Measurements from ENCODE around the gene CYTH4. TPM values are rescaled to one million over a fixed set of nuclear protein-coding genes. Genes with fewer than 3 reads are reported as not detected.

Gene CYTH4
- total RNA-seq, 2 experiments from 2014 or later = 20.6 to 28.1 TPM

GRCh38 chr22:37292641-37293040 lies 10.3 kb downstream of the CYTH4 start:
- peaks cover 6% of the 10 kb centered on the region for H3K9me3 ChIP-seq (ENCODE audit: low read length)
- H3K4me2 ChIP-seq (ENCODE audit: low read length) = no peak overlapping the region
- no peaks in the 10 kb centered on the region for H3K79me2 ChIP-seq (ENCODE audit: insufficient read depth, low read depth, low read length)
- intact Hi-C loops (cut with micrococcal nuclease; ENCODE audit: unreplicated experiment) = no loop called here
- H3K36me3 ChIP-seq (ENCODE audit: insufficient read depth, low read length) = peaks cover 50% of the 10 kb centered on the region
- no peak overlapping the region for H3K27ac ChIP-seq (ENCODE audit: low read depth, low read length, poor library complexity, severe bottlenecking)
- no peak for DNase-seq (ENCODE audit: low spot score)
- ChIA-PET POLR2A (no interaction called here), CTCF (ENCODE audit: unreplicated experiment) (no interaction called here)
- H4K20me1 ChIP-seq (ENCODE audit: insufficient read depth, low read length) = no peaks in the 10 kb centered on the region
- no peak overlapping the region for H2AFZ ChIP-seq (ENCODE audit: low read length)
- TF ChIP-seq EZH2phosphoT487 (IDR thresholded peaks at IDR 0.05; ENCODE audit: borderline replicate concordance, low read depth, low read length) (no peak), CTCF (conservative IDR thresholded peaks at IDR 0.05; ENCODE audit: low read length) (no peak)
- no peak overlapping the region for H3K4me3 ChIP-seq (ENCODE audit: low read depth, low read length, poor library complexity, severe bottlenecking)
- no peaks in the 10 kb centered on the region for H3K9me2 ChIP-seq (ENCODE audit: insufficient read depth, low read length)
- no TSS peak for BruUV-seq (replicated peaks)
- peaks cover 17% of the 10 kb centered on the region for H3K4me1 ChIP-seq (ENCODE audit: insufficient read depth, low read length, poor library complexity, severe bottlenecking)

GRCh38 chr22:37293172-37293571 lies 10.9 kb downstream of the CYTH4 start:
- POLR2A ChIA-PET = no interaction called here
- Histone ChIP-seq H3K9me3 (ENCODE audit: low read length) (peaks cover 6% of the 10 kb centered on the region), H2AFZ (ENCODE audit: low read length) (no peak overlapping the region), H3K27ac (ENCODE audit: low read depth, low read length, poor library complexity, severe bottlenecking) (no peak overlapping the region), H3K4me1 (ENCODE audit: insufficient read depth, low read length, poor library complexity, severe bottlenecking) (peaks cover 17% of the 10 kb centered on the region), H3K4me2 (ENCODE audit: low read length) (no peak overlapping the region), H3K79me2 (ENCODE audit: insufficient read depth, low read depth, low read length) (no peaks in the 10 kb centered on the region), H3K9me2 (ENCODE audit: insufficient read depth, low read length) (no peaks in the 10 kb centered on the region), H3K4me3 (ENCODE audit: low read depth, low read length, poor library complexity, severe bottlenecking) (no peak overlapping the region), H4K20me1 (ENCODE audit: insufficient read depth, low read length) (no peaks in the 10 kb centered on the region), H3K36me3 (ENCODE audit: insufficient read depth, low read length) (peaks cover 51% of the 10 kb centered on the region)
- CTCF ChIA-PET (ENCODE audit: unreplicated experiment) = no interaction called here
- BruUV-seq (replicated peaks) = no TSS peak
- intact Hi-C loops (cut with micrococcal nuclease; ENCODE audit: unreplicated experiment) = no loop called here
- DNase-seq (ENCODE audit: low spot score) = no peak
- no peak for TF ChIP-seq EZH2phosphoT487 (IDR thresholded peaks at IDR 0.05; ENCODE audit: borderline replicate concordance, low read depth, low read length)
- no peak for TF ChIP-seq CTCF (conservative IDR thresholded peaks at IDR 0.05; ENCODE audit: low read length)

GRCh38 chr22:37294747-37295146 lies 12.4 kb downstream of the CYTH4 start:
- no peaks in the 10 kb centered on the region for H4K20me1 ChIP-seq (ENCODE audit: insufficient read depth, low read length)
- BruUV-seq (replicated peaks) = no TSS peak
- H3K9me2 ChIP-seq (ENCODE audit: insufficient read depth, low read length) = no peaks in the 10 kb centered on the region
- H2AFZ ChIP-seq (ENCODE audit: low read length) = no peak overlapping the region
- H3K27ac ChIP-seq (ENCODE audit: low read depth, low read length, poor library complexity, severe bottlenecking) = peak overlapping the region; percentile 51
- DNase-seq (ENCODE audit: low spot score) = no peak
- intact Hi-C loops (cut with micrococcal nuclease; ENCODE audit: unreplicated experiment) = no loop called here
- peaks cover 17% of the 10 kb centered on the region for H3K4me1 ChIP-seq (ENCODE audit: insufficient read depth, low read length, poor library complexity, severe bottlenecking)
- no peaks in the 10 kb centered on the region for H3K79me2 ChIP-seq (ENCODE audit: insufficient read depth, low read depth, low read length)
- peak overlapping the region; percentile 55; the same call in 1 of the 2 replicates for H3K4me2 ChIP-seq (ENCODE audit: low read length)
- no peak overlapping the region for H3K4me3 ChIP-seq (ENCODE audit: low read depth, low read length, poor library complexity, severe bottlenecking)
- POLR2A ChIA-PET = no interaction called here
- H3K36me3 ChIP-seq (ENCODE audit: insufficient read depth, low read length) = peaks cover 52% of the 10 kb centered on the region
- TF ChIP-seq CTCF (conservative IDR thresholded peaks at IDR 0.05; ENCODE audit: low read length) (no peak), EZH2phosphoT487 (IDR thresholded peaks at IDR 0.05; ENCODE audit: borderline replicate concordance, low read depth, low read length) (no peak)
- CTCF ChIA-PET (ENCODE audit: unreplicated experiment) = no interaction called here
- peaks cover 6% of the 10 kb centered on the region for H3K9me3 ChIP-seq (ENCODE audit: low read length)

All from OCI-LY7 (cell line).